Panc1 (cell line): Measurements from ENCODE around the gene ADCY7. TPM values are rescaled to one million over a fixed set of nuclear protein-coding genes. Genes with fewer than 3 reads are reported as not detected.
"Not testable (repeated sequence)": the region's sequence is repeated elsewhere in the genome, so short reads cannot be mapped to it uniquely, and the experiment has no call there.

Source experiments
- ATAC-seq: fragments of 200-7000 bp; cut with Tn5 transposase; 2 replicates; pipeline ENCODE4 v1.9.1; 2020; ENCODE audit warnings: mild to moderate bottlenecking, moderate library complexity
- BruUV-seq: library from RNA; stranded (reverse); fragments of 400-500 nt; replicated peaks from 2 replicates; lab custom pipeline; 2021; lab: Mats Ljungman, UMichigan
- CTCF ChIA-PET: fragments of 300-600 bp; sonication (Branson Sonifier 250); formaldehyde crosslinking; loops from one replicate; lab custom pipeline; 2022; ENCODE audit warnings: antibody characterized with exemption; lab: Charles Lee
- POLR2A ChIA-PET: fragments of 300-600 bp; sonication (Branson Sonifier 250); formaldehyde crosslinking; loops from one replicate; lab custom pipeline; 2022; ENCODE audit warnings: antibody characterized with exemption; lab: Charles Lee
- DNase-seq: peaks from one replicate; pipeline ENCODE4 v3.0.0-alpha.2; 2010; ENCODE audit warnings: low read depth, low spot score
- H3K27ac ChIP-seq: 2 replicates; pipeline ENCODE4 v1.5.1; 2011; ENCODE audit warnings: mild to moderate bottlenecking, low read length, inconsistent platforms
- H3K27me3 ChIP-seq: fragments of 200-500 bp; sonication (Bioruptor generic); 2 replicates; pipeline ENCODE4 v1.6.0; 2014; ENCODE audit warnings: low read length, inconsistent platforms; ENCODE audit not compliant: control insufficient read depth, insufficient read depth
- H3K36me3 ChIP-seq: fragments of 200-500 bp; sonication (Bioruptor generic); 2 replicates; pipeline ENCODE4 v1.5.1; 2014; ENCODE audit warnings: inconsistent platforms, mild to moderate bottlenecking, low read length, moderate library complexity; ENCODE audit not compliant: control insufficient read depth, insufficient read depth
- H3K4me1 ChIP-seq: 2 replicates; pipeline ENCODE4 v1.5.1; 2011; ENCODE audit warnings: inconsistent platforms, mild to moderate bottlenecking, low read length, moderate library complexity; ENCODE audit not compliant: control insufficient read depth, insufficient read depth
- H3K4me3 ChIP-seq, 2 experiments: 2 replicates each; pipeline ENCODE4 v1.5.1; 2011 to 2012; ENCODE audit warnings: low read depth in 2 of 2, low read length in 2 of 2, mild to moderate bottlenecking in 2 of 2, inconsistent platforms in 1 of 2, moderate library complexity in 1 of 2
- H3K9me3 ChIP-seq: fragments of 200-500 bp; sonication (Bioruptor generic); 2 replicates; pipeline ENCODE4 v1.5.1; 2014; ENCODE audit warnings: low read depth, mild to moderate bottlenecking, inconsistent platforms, low read length, moderate library complexity; ENCODE audit not compliant: control insufficient read depth, insufficient read depth
- POLR2AphosphoS5 ChIP-seq: IDR thresholded peaks from 2 replicates; pipeline ENCODE4 v1.6.1; 2012; ENCODE audit warnings: mild to moderate bottlenecking, low read depth, low read length, moderate library complexity
- SIN3A ChIP-seq: IDR thresholded peaks from 2 replicates; pipeline ENCODE4 v1.6.1; 2012; ENCODE audit warnings: low read depth, mild to moderate bottlenecking, low read length, moderate library complexity, borderline replicate concordance; ENCODE audit not compliant: insufficient read depth
- TCF7L2 ChIP-seq: IDR thresholded peaks from 2 replicates; pipeline ENCODE4 v1.6.1; 2011; ENCODE audit warnings: mild to moderate bottlenecking, low read depth, low read length, inconsistent platforms
- in situ Hi-C: cut with HindIII; loops from 2 replicates; pipeline ENCODE4 v1.10.0; 2016; ENCODE audit warnings: low sequenced_read_pairs, low pct_unique_long_range_greater_than_20kb
- intact Hi-C: fragments of 100-400 bp; cut with micrococcal nuclease; formaldehyde crosslinking; loops from one replicate; pipeline ENCODE4 v1.10.0; 2022; ENCODE audit not compliant: unreplicated experiment
- total RNA-seq: library from RNA; stranded (reverse); gene quantifications from one replicate; pipeline ENCODE4 v1.2.1, GENCODE V29; 2021; ENCODE audit not compliant: unreplicated experiment
- TF ChIP-seq, protein P1 (sequence below), 2 experiments: IDR thresholded peaks; 2 replicates each; pipeline ENCODE4 v1.6.1; 2011 to 2012; ENCODE audit warnings: low read depth in 2 of 2, control low read depth in 1 of 2, low read length in 1 of 2, mild to moderate bottlenecking in 1 of 2, moderate library complexity in 1 of 2; ENCODE audit not compliant: insufficient read depth in 1 of 2
- TF ChIP-seq, protein P2 (sequence below): fragments of 450-650 bp; IDR thresholded peaks from 2 replicates; pipeline ENCODE4 v1.5.1; 2017; ENCODE audit warnings: mild to moderate bottlenecking

The ADCY7 gene
- total RNA-seq, 1 experiment from 2014 or later: 6.3 TPM

DNA sequence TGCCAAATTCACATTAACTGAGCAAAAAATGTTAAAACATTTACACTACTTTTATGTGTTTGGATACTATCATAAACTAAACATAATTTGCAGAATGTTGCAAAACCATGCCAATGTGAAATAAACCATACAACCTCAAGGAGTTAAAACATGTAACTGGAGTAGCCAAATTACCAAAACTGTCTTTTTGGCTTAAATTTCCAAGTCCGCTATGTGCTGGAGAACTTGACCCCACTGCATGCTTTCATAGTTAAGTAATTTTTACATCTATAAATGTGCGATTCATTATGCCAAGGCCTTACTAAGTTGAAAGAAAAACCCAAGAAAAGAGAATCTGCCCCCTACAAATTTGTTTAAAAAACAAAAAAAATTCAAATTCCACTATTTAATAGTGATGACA lies 74.2 kb downstream of the ADCY7 start:
- BruUV-seq: no TSS peak
- in situ Hi-C loops: no loop called here

DNA sequence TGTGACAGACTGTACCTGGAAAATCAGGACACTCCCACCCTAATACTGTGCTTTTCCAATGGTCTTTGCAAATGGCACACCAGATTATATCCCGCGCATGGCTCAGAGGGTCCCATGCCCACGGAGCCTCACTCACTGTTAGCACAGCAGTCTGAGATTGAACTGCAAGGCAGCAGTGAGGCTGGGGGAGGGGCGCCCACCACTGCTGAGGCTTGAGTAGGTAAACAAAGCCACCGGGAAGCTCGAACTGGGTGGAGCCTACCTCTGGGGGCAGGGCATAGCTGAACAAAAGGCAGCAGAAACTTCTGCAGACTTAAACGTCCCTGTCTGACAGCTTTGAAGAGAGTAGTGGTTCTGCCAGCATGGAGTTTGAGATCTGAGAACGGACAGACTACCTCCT lies 77.2 kb downstream of the ADCY7 start:
- H3K4me3 ChIP-seq, H3K36me3 ChIP-seq, intact Hi-C loops, in situ Hi-C loops, POLR2A ChIA-PET, H3K9me3 ChIP-seq, ATAC-seq, H3K27ac ChIP-seq, H3K27me3 ChIP-seq, BruUV-seq, DNase-seq, H3K4me1 ChIP-seq, CTCF ChIA-PET: not testable (repeated sequence)

More for the DNA sequence above, 74.2 kb downstream of the ADCY7 start:
- Histone ChIP-seq H3K27me3 (no peaks in the 10 kb centered on the region), H3K27ac (no peak overlapping the region), H3K4me3 (no peak overlapping the region), H3K36me3 (peaks cover 5% of the 10 kb centered on the region; the same call in 1 of the 2 replicates), H3K4me1 (no peaks in the 10 kb centered on the region), H3K9me3 (no peaks in the 10 kb centered on the region)
- intact Hi-C loops: no loop called here
- ATAC-seq (no peak), DNase-seq (no peak)
- CTCF ChIA-PET: no interaction called here
- TF ChIP-seq SIN3A (no peak), POLR2AphosphoS5 (no peak), TCF7L2 (no peak)
- TF ChIP-seq, protein P1, sequence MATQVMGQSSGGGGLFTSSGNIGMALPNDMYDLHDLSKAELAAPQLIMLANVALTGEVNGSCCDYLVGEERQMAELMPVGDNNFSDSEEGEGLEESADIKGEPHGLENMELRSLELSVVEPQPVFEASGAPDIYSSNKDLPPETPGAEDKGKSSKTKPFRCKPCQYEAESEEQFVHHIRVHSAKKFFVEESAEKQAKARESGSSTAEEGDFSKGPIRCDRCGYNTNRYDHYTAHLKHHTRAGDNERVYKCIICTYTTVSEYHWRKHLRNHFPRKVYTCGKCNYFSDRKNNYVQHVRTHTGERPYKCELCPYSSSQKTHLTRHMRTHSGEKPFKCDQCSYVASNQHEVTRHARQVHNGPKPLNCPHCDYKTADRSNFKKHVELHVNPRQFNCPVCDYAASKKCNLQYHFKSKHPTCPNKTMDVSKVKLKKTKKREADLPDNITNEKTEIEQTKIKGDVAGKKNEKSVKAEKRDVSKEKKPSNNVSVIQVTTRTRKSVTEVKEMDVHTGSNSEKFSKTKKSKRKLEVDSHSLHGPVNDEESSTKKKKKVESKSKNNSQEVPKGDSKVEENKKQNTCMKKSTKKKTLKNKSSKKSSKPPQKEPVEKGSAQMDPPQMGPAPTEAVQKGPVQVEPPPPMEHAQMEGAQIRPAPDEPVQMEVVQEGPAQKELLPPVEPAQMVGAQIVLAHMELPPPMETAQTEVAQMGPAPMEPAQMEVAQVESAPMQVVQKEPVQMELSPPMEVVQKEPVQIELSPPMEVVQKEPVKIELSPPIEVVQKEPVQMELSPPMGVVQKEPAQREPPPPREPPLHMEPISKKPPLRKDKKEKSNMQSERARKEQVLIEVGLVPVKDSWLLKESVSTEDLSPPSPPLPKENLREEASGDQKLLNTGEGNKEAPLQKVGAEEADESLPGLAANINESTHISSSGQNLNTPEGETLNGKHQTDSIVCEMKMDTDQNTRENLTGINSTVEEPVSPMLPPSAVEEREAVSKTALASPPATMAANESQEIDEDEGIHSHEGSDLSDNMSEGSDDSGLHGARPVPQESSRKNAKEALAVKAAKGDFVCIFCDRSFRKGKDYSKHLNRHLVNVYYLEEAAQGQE (IDR thresholded peaks at IDR 0.05; ENCODE audit: insufficient read depth in 1 of 2, low read depth in 2 of 2, low read length in 1 of 2): no peak
- TF ChIP-seq, protein P2, sequence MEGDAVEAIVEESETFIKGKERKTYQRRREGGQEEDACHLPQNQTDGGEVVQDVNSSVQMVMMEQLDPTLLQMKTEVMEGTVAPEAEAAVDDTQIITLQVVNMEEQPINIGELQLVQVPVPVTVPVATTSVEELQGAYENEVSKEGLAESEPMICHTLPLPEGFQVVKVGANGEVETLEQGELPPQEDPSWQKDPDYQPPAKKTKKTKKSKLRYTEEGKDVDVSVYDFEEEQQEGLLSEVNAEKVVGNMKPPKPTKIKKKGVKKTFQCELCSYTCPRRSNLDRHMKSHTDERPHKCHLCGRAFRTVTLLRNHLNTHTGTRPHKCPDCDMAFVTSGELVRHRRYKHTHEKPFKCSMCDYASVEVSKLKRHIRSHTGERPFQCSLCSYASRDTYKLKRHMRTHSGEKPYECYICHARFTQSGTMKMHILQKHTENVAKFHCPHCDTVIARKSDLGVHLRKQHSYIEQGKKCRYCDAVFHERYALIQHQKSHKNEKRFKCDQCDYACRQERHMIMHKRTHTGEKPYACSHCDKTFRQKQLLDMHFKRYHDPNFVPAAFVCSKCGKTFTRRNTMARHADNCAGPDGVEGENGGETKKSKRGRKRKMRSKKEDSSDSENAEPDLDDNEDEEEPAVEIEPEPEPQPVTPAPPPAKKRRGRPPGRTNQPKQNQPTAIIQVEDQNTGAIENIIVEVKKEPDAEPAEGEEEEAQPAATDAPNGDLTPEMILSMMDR: no peak
- POLR2A ChIA-PET: no interaction called here

DNA sequence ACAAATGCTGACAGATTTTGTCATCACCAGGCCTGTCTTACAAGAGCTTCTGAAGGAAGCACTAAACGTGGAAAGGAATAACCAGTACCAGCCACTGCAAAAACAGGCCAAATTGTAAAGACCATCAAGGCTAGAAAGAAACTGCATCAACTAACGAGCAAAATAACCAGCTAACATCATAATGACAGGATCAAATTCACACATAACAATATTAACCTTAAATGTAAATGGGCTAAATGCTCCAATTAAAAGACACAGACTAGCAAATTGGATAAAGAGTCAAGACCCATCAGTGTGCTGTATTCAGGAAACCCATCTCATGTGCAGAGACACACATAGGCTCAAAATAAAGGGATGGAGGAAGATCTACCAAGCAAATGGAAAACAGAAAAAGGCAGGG lies 78.9 kb downstream of the ADCY7 start:
- CTCF ChIA-PET, intact Hi-C loops, BruUV-seq, H3K4me3 ChIP-seq, H3K9me3 ChIP-seq, ATAC-seq, H3K4me1 ChIP-seq, in situ Hi-C loops, H3K27me3 ChIP-seq, POLR2A ChIA-PET, DNase-seq, H3K36me3 ChIP-seq, H3K27ac ChIP-seq: not testable (repeated sequence)
